GM23338 (cell line): ENCODE results near the gene POU2AF3. TPM values are rescaled to one million over a fixed set of nuclear protein-coding genes. Genes with fewer than 3 reads are reported as not detected.
"Not testable (repeated sequence)": the region's sequence is repeated elsewhere in the genome, so short reads cannot be mapped to it uniquely, and the experiment has no call there.

Source experiments
- ATAC-seq: fragments of 200-7000 bp; cut with Tn5 transposase; 3 replicates; pipeline ENCODE4 v1.9.1; 2020
- DNase-seq: peaks from one replicate; pipeline ENCODE4 v3.0.0-alpha.2; 2015; ENCODE audit warnings: low spot score
- H2AFZ ChIP-seq: fragments of 200-600 bp; sonication (generic); 2 replicates; pipeline ENCODE4 v1.8.0; 2016; ENCODE audit warnings: antibody characterized with exemption, mild to moderate bottlenecking, moderate library complexity
- H3F3A ChIP-seq: fragments of 200-600 bp; sonication (generic); replicated peaks from 2 replicates; pipeline ENCODE4 v1.8.0; 2017; ENCODE audit warnings: antibody characterized with exemption, mixed run types, low read depth
- H3K27ac ChIP-seq: fragments of 200-600 bp; sonication (generic); 2 replicates; pipeline ENCODE4 v1.6.1; 2016; ENCODE audit warnings: low read depth
- H3K27me3 ChIP-seq: fragments of 200-600 bp; sonication (generic); 2 replicates; pipeline ENCODE4 v1.8.0; 2016; ENCODE audit warnings: mild to moderate bottlenecking, mixed run types, moderate library complexity; ENCODE audit not compliant: insufficient read depth
- H3K36me3 ChIP-seq: fragments of 200-600 bp; sonication (generic); 2 replicates; pipeline ENCODE4 v1.8.0; 2016; ENCODE audit warnings: mild to moderate bottlenecking; ENCODE audit not compliant: insufficient read depth
- H3K4me1 ChIP-seq: fragments of 200-600 bp; sonication (generic); 2 replicates; pipeline ENCODE4 v1.8.0; 2016; ENCODE audit warnings: mild to moderate bottlenecking, moderate library complexity; ENCODE audit not compliant: insufficient read depth
- H3K4me2 ChIP-seq: fragments of 200-600 bp; sonication (generic); 2 replicates; pipeline ENCODE4 v1.7.1; 2017; ENCODE audit warnings: mixed run types
- H3K4me3 ChIP-seq: fragments of 200-600 bp; sonication (generic); 2 replicates; pipeline ENCODE4 v1.6.1; 2016; ENCODE audit warnings: mixed run types
- H3K79me2 ChIP-seq: fragments of 200-600 bp; sonication (generic); replicated peaks from 2 replicates; pipeline ENCODE4 v1.8.0; 2017; ENCODE audit warnings: mild to moderate bottlenecking; ENCODE audit not compliant: insufficient read depth
- H3K9me2 ChIP-seq: fragments of 200-600 bp; sonication (generic); 2 replicates; pipeline ENCODE4 v1.8.0; 2017; ENCODE audit not compliant: insufficient read depth
- H4K20me1 ChIP-seq: fragments of 200-600 bp; sonication (generic); replicated peaks from 2 replicates; pipeline ENCODE4 v1.8.0; 2017; ENCODE audit warnings: mild to moderate bottlenecking; ENCODE audit not compliant: insufficient read depth
- H3K27ac Mint-ChIP-seq: 2 replicates; pipeline ENCODE4 v1.8.0; 2020; ENCODE audit warnings: inconsistent platforms, mild to moderate bottlenecking, moderate library complexity, mixed read lengths
- H3K27me3 Mint-ChIP-seq: 3 replicates; pipeline ENCODE4 v1.8.0; 2022; ENCODE audit warnings: low read depth, mild to moderate bottlenecking, moderate library complexity, mixed read lengths, inconsistent platforms; ENCODE audit not compliant: insufficient read depth, poor library complexity
- H3K36me3 Mint-ChIP-seq: 3 replicates; pipeline ENCODE4 v1.8.0; 2021; ENCODE audit warnings: low read depth, mild to moderate bottlenecking, inconsistent platforms, moderate library complexity, mixed read lengths
- H3K4me1 Mint-ChIP-seq: 3 replicates; pipeline ENCODE4 v1.8.0; 2020; ENCODE audit warnings: mild to moderate bottlenecking, inconsistent platforms, mixed read lengths
- H3K4me3 Mint-ChIP-seq: 3 replicates; pipeline ENCODE4 v1.8.0; 2021; ENCODE audit warnings: moderate library complexity, mild to moderate bottlenecking, inconsistent platforms, mixed read lengths
- H3K9me3 Mint-ChIP-seq: 3 replicates; pipeline ENCODE4 v1.8.0; 2020; ENCODE audit warnings: moderate library complexity, mild to moderate bottlenecking, inconsistent platforms, mixed read lengths
- CREB1 ChIP-seq: fragments of 250-450 bp; sonication (Bioruptor Pico); IDR thresholded peaks from 2 replicates; pipeline ENCODE4 v1.5.0; 2020; ENCODE audit warnings: low read depth, mild to moderate bottlenecking, moderate library complexity
- EZH2phosphoT487 ChIP-seq: fragments of 200-600 bp; sonication (generic); IDR thresholded peaks from one replicate; pipeline ENCODE4 v1.8.1; 2018; ENCODE audit warnings: antibody characterized with exemption; ENCODE audit not compliant: unreplicated experiment
- STAT1 ChIP-seq: IDR thresholded peaks from one replicate; pipeline ENCODE4 v1.6.1; 2016; ENCODE audit warnings: antibody characterized with exemption; ENCODE audit not compliant: unreplicated experiment
- ZNF114 ChIP-seq: fragments of 250-450 bp; sonication (Bioruptor Pico); IDR thresholded peaks from 2 replicates; pipeline ENCODE4 v1.5.0; 2020; ENCODE audit warnings: mild to moderate bottlenecking, moderate library complexity
- ZNF331 ChIP-seq: fragments of 250-450 bp; sonication (Bioruptor Pico); IDR thresholded peaks from 2 replicates; pipeline ENCODE4 v1.5.0; 2020; ENCODE audit warnings: low read depth, mild to moderate bottlenecking, moderate library complexity
- polyA plus RNA-seq: library from polyadenylated mRNA; unstranded; fragments of >200 nt; fragmentation: Nextera tagmentation; extraction: Ambion mirVana; gene quantifications from 2 replicates; pipeline ENCODE4 v1.2.1, GENCODE V29; 2016
- total RNA-seq: library from RNA; depleted of rRNA; stranded (reverse); fragments of >200 nt; shearing (Covaris generic); gene quantifications from 2 replicates; pipeline ENCODE4 v1.2.3, GENCODE V29; 2014
- TF ChIP-seq, protein P1 (sequence below): IDR thresholded peaks from one replicate; pipeline ENCODE4 v1.6.1; 2018; ENCODE audit warnings: antibody characterized with exemption; ENCODE audit not compliant: unreplicated experiment

The POU2AF3 gene
- total and polyA plus RNA-seq, 2 experiments from 2014 or later = 2.7 to 3.4 TPM

DNA sequence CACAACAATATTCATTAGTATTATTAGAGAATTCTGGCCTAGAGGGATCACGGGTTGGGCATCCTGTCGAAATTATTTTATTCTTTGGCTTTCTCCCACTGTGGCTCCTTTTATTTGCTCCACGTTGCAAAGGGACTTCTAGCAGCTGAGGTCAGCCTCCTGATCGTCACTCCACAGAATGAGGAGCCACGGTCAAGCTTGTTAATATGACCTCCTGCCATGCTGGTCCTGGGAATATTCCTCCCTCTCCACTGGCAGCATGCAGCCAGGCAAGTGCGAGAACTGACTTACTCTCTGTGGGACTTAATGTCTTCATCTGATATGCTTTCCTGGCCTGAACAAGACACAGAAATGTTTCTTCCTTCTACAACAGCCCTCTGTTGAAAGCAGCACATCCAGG is 20.9 kb downstream of the POU2AF3 start:
- no peak overlapping the region for H3K4me2 ChIP-seq
- H3K27ac ChIP-seq = no peak overlapping the region
- no peak for DNase-seq

DNA sequence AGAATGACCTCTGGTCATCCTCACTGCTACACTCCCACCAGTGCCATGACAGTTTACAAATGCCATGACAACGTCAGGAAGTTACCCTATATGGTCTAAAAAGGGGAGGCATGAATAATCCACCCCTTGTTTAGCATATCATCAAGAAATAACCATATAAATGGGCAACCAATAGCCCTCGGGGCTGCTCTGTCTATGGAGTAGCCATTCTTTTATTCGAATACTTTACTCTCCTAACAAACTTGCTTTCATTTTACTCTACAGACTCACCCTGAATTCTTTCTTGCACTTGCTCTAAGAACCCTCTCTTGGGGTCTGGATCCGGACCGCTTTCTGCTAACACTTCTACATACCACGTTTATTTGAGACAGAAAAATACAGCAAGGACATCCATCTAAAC is 21.9 kb downstream of the POU2AF3 start:
- H3K9me3 Mint-ChIP-seq, H3K4me3 ChIP-seq, H3K36me3 Mint-ChIP-seq, H3K4me1 ChIP-seq, H3K36me3 ChIP-seq, H3K27me3 ChIP-seq, H3F3A ChIP-seq, H4K20me1 ChIP-seq, H3K4me3 Mint-ChIP-seq, ATAC-seq, H3K4me2 ChIP-seq, H3K79me2 ChIP-seq, H3K27me3 Mint-ChIP-seq, DNase-seq, H3K4me1 Mint-ChIP-seq, H3K9me2 ChIP-seq: not testable (repeated sequence)
- Histone ChIP-seq H3K27ac (peak overlapping the region; percentile 52), H2AFZ (peak overlapping the region; percentile 47)
- H3K27ac Mint-ChIP-seq = 0 out of 2 replicates have a peak overlapping the region, but pooled peaks have one; percentile 6

More for the DNA sequence above, 20.9 kb downstream of the POU2AF3 start:
- Histone ChIP-seq H3K36me3 (no peaks in the 10 kb centered on the region), H3K79me2 (no peaks in the 10 kb centered on the region), H4K20me1 (no peaks in the 10 kb centered on the region), H3K27me3 (no peaks in the 10 kb centered on the region), H3K9me2 (peaks cover 8% of the 10 kb centered on the region), H3F3A (no peaks in the 10 kb centered on the region), H3K4me3 (no peak overlapping the region), H3K4me1 (no peaks in the 10 kb centered on the region; the same call in none of the 2 replicates), H2AFZ (no peak overlapping the region)
- Mint-ChIP-seq H3K36me3 (no peaks in the 10 kb centered on the region), H3K27me3 (no peaks in the 10 kb centered on the region), H3K4me1 (peaks cover 8% of the 10 kb centered on the region; the same call in 2 of the 3 replicates), H3K4me3 (no peak overlapping the region), H3K9me3 (no peaks in the 10 kb centered on the region), H3K27ac (no peak overlapping the region)
- TF ChIP-seq EZH2phosphoT487 = no peak
- TF ChIP-seq ZNF331 (CRISPR knock-in tag) = no peak
- TF ChIP-seq ZNF114 (CRISPR knock-in tag) = no peak
- ATAC-seq = no peak

DNA sequence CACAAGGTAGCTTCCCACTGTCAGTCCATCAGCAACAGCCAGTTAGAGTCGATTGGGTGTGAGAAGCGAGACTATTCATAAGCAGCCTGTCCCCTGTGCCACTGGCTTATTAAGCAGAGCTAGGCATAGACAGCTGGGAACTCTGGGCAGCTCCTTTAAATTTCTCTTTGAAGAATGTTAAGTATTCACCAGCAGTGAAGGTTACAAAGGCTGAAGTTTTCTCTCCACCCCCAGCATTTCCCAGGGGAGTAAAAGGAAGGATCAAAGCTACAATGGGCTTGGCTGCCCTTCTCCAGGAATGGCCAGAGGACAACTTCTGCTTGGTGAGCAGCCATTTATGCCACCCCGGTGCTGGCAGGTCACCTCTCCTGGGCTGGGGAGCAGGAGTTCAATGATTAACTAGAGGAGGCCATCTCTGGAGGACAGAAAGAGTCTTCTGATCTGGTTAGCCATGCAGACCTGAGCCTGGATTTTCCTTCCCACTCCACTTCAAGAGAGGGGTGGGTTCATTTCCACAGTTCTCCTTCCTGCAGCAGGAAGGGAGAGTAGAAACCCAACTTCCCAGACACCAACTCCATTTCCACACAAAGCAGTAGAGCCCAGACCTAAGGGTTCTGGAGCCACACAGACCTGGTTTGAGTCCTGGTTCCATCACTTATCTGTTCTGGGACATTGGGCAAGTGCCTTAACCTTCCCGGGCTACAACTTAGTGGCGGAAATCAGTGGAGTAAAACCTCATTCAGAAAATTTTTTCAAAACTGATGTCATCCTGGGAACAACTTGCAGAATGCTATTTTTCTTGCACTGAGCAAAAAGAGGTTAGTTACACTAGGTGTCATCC is 22.6 kb downstream of the POU2AF3 start:
- Histone ChIP-seq H3K4me3 (no peak overlapping the region), H3K4me1 (no peaks in the 10 kb centered on the region; the same call in none of the 2 replicates), H3K36me3 (no peaks in the 10 kb centered on the region), H3K27ac (peak overlapping the region; percentile 52), H3K4me2 (no peak overlapping the region), H3F3A (no peaks in the 10 kb centered on the region), H3K27me3 (no peaks in the 10 kb centered on the region), H4K20me1 (no peaks in the 10 kb centered on the region), H3K79me2 (no peaks in the 10 kb centered on the region), H2AFZ (peak overlapping the region; percentile 47), H3K9me2 (peaks cover 8% of the 10 kb centered on the region)
- Mint-ChIP-seq H3K4me3 (no peak overlapping the region), H3K36me3 (no peaks in the 10 kb centered on the region), H3K27ac (0 out of 2 replicates have a peak overlapping the region, but pooled peaks have one; percentile 6), H3K4me1 (peaks cover 8% of the 10 kb centered on the region; the same call in 2 of the 3 replicates), H3K9me3 (no peaks in the 10 kb centered on the region), H3K27me3 (peaks cover 2% of the 10 kb centered on the region)
- ATAC-seq = no peak
- DNase-seq = peak; percentile 27
- TF ChIP-seq CREB1 (CRISPR knock-in tag) = no peak
- TF ChIP-seq STAT1 = no peak
- TF ChIP-seq ZNF114 (CRISPR knock-in tag) = no peak
- TF ChIP-seq, protein P1, sequence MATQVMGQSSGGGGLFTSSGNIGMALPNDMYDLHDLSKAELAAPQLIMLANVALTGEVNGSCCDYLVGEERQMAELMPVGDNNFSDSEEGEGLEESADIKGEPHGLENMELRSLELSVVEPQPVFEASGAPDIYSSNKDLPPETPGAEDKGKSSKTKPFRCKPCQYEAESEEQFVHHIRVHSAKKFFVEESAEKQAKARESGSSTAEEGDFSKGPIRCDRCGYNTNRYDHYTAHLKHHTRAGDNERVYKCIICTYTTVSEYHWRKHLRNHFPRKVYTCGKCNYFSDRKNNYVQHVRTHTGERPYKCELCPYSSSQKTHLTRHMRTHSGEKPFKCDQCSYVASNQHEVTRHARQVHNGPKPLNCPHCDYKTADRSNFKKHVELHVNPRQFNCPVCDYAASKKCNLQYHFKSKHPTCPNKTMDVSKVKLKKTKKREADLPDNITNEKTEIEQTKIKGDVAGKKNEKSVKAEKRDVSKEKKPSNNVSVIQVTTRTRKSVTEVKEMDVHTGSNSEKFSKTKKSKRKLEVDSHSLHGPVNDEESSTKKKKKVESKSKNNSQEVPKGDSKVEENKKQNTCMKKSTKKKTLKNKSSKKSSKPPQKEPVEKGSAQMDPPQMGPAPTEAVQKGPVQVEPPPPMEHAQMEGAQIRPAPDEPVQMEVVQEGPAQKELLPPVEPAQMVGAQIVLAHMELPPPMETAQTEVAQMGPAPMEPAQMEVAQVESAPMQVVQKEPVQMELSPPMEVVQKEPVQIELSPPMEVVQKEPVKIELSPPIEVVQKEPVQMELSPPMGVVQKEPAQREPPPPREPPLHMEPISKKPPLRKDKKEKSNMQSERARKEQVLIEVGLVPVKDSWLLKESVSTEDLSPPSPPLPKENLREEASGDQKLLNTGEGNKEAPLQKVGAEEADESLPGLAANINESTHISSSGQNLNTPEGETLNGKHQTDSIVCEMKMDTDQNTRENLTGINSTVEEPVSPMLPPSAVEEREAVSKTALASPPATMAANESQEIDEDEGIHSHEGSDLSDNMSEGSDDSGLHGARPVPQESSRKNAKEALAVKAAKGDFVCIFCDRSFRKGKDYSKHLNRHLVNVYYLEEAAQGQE = no peak
- no peak for TF ChIP-seq ZNF331 (CRISPR knock-in tag)
